GM18505 (cell line): ENCODE data around the gene SF3A2.

Experiments
- ATAC-seq: cut with Tn5 transposase; IDR thresholded peaks from one replicate; pipeline ENCODE4 v1.9.1; 2021; ENCODE audit not compliant: unreplicated experiment
- POLR2A ChIP-seq: IDR thresholded peaks from 4 replicates; pipeline ENCODE4 v1.6.1; 2011; ENCODE audit warnings: borderline replicate concordance; ENCODE audit not compliant: insufficient read depth, insufficient read length; ENCODE audit errors: extremely low read depth

The SF3A2 gene

DNA sequence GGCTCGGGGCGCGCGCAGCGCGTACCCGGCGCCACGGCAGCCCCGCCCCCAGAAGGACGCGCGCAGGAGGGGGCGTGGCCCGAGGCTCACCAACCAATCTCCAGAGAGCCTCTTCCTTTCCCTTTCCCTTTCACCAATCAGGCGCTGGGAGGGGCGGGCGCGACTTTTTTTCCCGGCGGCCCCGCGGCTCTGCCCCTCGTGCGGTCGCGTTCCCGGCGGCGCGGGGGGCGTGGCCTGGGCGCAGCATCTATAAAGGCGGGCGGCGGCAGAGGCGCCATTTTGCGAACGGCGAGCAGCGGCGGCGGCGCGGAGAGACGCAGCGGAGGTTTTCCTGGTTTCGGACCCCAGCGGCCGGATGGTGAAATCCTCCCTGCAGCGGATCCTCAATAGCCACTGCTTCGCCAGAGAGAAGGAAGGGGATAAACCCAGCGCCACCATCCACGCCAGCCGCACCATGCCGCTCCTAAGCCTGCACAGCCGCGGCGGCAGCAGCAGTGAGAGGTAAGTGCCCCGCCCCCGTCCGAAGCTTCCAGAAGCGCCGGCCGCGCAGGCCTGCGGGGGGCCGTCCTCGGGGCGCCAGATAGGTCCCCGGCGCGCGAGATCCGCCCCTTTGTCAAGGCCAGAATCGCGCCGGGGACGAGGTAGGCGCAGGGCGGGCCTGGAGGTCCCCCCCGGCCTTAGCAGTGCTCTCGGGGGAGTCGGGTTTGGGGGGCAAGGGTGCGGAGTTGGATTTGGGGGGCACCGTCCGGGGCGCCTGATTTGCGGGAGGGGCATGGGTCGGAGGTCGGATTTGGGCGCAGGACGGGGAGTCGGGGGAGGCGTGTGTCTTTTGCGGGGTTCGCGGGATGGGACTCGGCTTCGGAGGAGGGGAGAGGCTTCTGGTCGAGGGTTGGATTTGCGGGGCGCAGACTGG is 32.9 kb downstream of the SF3A2 start:
- peak; percentile 100 for TF ChIP-seq POLR2A
- ATAC-seq: peak; percentile 56

DNA sequence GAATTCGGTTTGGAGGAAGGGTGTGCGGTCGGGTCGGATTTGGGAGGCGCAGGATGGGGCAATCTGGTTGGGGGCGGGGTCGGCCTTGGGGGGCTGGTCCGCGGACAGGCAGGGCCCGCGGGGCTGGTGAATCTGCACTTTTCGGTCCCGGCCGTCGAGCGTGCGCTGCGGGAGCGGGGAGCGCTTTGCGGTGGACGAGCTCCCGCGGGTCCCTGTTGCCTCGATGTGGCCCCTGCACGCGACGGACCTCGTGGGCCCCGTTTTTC is 33.5 kb downstream of the SF3A2 start:
- TF ChIP-seq POLR2A: peak; percentile 36
- ATAC-seq: no peak

DNA sequence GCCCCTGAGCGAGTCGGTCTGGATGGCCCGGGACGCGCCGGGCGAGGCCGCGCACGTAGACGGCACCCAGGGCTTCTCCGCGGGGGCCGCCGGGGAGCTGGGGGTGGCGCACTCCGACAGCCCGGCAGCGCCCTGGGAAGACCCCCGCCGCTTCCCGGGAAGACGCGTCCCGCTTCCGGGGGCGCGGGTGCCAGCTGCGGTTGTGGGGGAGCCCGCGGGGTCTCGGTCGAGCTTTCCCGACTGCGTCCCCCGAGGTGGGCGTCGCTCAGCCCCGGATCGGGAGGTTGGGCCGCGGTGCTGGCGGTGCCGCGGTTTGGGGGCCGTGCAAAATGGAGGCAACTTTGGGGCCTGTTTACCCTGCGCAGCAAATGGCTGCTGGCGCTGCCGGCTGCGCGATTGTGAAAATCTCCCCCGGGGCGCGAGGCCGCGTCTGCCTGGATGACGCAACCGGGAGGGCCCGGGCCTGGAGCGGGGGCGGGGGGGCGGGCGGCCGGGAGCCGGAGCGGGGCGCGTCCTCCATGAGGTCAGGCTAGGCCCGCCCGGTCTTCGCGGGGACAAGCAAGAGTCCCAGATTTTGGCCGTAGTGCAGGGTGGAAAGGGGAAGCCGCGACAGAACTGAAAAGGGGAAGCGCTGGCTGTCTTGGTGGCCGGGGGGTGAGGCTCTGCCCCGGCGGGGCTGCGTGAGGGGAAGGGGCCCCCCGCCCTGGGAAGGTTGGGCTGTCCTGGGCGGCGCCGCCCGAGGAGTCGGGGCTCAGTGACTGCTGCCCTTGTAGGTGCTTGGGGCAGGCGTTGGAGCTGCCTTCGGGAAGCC is 34.0 kb downstream of the SF3A2 start:
- no peak for ATAC-seq

DNA sequence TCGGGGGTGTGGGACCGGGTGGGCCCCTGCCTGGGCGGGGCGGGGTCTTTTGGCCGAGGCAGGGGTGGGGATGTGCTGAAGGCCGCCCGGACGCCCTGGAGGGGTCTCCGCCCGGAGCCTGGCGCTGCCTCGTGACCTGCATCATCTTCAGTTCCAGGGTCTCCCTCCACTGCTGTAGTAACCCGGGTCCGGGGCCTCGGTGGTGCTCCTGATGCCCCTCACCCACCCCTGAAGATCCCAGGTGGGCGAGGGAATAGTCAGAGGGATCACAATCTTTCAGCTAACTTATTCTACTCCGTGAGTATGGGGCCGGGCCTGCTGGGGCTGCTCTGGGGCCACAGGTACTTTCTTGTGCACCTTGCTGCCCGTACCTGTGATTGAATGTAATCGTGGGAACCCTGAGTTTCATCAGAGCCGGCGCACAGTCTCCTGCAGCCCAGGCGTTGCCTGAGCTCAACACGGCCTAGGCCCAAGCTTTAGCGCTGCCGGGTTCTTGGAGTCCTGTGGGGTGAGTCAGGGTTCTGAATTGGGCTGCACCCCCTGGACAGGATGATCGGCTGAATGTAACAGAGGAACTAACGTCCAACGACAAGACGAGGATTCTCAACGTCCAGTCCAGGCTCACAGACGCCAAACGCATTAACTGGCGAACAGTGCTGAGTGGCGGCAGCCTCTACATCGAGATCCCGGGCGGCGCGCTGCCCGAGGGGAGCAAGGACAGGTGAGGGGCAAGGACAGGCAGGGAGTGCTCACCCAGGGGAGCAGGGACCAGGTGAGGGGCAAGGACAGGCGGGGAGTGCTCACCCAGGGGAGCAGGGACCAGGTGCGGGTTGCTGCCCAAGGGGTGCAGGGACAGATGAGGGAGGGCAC is 34.8 kb downstream of the SF3A2 start:
- TF ChIP-seq POLR2A: no peak
- no peak for ATAC-seq

More for the DNA sequence above, 34.0 kb downstream of the SF3A2 start:
- TF ChIP-seq POLR2A: peak; percentile 65

DNA sequence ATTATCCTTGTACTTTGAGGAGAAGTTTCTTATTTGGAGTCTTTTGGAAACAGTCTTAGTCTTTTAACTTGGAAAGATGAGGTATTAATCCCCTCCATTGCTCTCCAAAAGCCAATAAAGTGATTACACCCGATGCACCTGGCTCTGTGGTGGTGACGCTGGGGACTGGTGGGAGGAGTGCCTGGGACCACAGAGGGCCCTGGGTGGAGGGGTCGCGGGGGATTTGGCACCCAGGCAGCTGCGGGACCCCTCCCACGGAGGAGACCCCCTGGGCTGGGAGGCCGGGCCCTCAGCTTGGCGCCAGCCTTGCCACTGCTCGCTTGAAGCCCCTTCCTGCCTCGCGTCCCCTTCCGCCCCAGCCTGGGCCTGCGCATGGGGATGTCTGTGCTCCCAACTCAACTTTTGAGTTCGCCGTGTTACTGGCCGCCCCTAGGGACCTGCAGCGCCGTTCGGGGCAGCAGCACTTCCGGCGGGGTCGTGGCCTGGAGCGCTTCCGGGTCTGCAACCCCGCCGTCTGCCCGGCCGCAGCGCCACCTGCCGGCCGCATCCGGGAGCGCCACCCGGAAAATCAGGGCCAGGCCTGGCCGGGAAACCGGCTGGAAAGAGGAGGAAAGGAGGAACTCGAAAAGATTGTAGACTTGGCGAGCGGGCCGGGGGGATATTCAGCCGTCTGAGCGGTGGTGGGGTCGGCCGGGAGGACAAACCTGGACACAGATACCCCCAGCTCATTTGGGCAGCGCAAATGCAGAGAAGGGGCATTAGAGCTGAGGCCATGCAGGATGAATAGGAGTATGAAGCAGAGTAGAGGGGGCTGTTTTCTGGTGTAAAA is 36.9 kb downstream of the SF3A2 start:
- ATAC-seq: no peak
- TF ChIP-seq POLR2A: peak; percentile 34

DNA sequence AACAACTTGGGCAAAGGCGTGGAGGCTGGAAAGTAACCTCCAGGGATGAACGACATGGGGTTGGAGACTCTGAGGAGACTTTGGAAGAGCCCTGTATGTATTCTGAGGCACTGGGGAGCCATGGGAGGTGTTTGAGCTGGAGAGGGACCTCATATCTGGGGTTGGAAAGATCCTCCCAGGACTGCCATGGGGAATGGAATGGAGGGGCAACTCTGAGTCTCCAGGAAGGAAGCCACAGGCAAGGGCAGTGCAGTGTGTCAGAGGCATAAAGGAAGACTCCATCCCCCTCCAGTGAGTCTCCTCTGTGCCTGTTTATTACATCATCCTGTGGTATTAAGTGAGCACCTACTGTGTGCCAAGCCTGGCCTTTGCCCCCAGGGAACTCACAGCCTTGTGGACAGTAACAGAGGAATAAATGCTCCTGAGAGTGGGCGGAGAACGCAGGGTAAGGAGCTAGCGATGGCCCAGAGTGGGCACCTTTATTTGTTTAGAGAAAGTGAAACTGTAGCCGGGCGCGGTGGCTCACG is 37.6 kb downstream of the SF3A2 start:
- no peak for ATAC-seq
- TF ChIP-seq POLR2A: no peak

DNA sequence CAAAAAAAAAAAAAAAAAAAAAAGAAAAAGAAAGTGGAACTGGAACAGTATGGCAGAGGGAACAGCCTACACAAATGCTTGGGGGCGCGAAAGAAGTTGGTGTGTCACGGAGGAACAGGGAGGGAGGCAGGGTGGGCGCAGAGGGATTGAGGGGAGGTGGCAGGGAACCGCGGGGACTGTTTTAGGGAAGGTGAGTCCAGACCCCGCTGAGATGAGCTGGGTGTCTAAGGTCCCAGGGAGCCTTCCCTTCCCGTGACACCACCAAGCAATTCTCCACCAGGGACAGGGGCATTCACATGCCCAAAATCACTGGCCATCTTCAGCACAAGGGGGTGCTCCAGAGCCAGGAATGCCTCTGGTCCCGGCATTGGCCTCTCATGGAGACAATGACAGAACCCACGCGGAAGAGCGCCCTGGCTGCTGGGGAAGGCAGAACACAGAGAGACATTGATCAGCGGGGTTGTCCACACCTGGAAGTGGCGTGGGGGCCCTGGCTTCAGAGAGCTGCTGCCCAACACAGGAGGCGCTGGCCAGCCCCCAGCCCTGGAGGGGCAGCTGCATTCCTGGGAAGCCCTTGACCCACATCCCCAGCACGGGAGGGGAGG is 38.4 kb downstream of the SF3A2 start:
- ATAC-seq: no peak
- no peak for TF ChIP-seq POLR2A

DNA sequence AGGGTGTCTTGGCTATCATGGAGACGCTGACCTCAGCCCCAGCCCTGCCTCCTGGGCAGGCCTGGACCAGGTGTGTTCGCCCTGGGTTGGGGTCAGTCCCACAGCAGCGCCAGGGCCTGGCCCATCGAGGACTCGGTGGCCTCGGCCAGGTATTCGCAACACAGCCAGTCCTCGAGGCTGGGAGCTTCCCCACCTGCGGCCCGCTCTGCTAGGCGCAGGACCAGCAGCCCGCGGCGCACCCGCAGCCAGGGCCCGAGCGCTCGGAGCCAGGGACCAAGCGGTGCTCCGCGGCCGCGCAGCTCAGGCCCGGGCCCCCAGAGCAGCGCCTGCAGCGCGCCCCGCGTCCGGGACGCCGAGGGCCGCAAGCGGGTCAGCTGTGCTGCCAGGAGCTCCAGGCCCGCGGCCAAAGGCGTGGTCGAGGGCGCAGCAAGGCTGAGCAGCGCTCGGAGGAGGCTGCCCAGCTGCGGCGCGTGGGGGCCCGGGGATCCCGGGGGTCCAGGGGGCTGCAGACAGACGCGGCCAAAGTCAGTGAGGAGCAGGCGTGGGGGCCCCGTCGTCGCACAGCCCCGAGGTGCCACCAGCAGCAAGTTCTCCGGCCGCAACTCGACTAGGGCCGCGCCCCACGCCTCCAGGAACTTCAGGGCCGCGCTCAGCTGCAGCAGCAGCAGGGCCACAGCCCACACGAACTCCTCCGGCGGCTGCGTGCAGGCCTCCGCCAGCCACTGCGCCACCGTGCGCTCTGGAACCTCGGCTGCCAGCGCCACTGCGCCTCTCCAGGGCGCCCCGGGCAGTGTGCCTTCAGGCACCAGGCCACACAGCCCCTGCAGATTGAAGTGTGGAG is 39.2 kb downstream of the SF3A2 start:
- ATAC-seq: no peak
- TF ChIP-seq POLR2A: no peak

DNA sequence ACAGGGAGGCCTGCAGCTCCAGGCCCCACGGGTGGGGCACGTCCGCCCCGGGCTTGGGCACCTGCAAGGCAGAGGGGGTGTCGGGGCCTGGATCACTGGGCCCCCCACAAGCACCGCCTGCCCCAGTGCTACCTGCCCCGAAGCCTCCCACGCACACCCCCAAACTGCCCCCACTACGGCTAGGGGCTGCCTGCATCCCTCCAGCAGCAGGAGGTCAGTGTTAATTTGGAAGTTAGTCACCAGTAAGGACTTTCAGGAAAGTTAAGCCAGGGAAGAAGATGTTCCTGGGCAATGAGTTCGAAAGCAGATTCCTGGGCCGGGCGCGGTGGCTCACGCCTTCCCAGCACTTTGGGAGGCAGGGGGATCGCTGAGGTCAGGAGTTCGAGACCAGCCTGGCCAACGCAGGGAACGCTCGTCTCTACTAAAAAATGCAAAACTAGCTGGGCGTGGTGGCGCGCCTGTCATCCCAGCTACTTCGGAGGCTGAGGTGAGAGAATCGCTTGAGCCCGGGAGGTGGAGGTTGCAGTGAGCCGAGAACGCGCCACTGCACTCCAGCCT is 39.9 kb downstream of the SF3A2 start:
- ATAC-seq: no peak
- no peak for TF ChIP-seq POLR2A

DNA sequence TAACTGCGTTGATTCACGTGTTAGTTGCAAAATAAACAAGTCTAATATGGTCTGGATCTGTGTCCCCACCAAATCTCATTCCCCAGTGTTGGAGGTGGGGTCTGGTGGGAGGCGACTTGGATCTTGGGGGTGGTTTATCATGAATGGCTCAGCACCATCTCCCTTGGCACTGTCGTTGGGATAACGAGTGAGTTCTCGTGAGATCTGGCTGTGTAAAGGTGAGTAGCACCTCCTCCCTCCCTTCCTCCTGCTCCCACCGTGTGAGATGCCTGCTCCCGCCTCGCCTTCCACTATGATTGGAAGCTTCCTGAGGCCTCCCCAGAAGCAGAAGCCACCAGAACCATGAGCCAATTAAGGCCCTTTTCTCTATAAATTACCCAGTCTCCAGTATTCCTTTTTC is 40.5 kb downstream of the SF3A2 start:
- TF ChIP-seq POLR2A: no peak
- ATAC-seq: no peak
